IMR-90 (cell line): ENCODE data around the gene MCTP2. TPM values are rescaled to one million over a fixed set of nuclear protein-coding genes. Genes with fewer than 3 reads are reported as not detected.

Experiments used
- ATAC-seq: fragments of 200-7000 bp; cut with Tn5 transposase; 2 replicates; pipeline ENCODE4 v1.9.1; 2020; ENCODE audit warnings: low read depth, mild to moderate bottlenecking, moderate library complexity
- BruUV-seq: library from RNA; stranded (reverse); fragments of 400-500 nt; replicated peaks from 2 replicates; lab custom pipeline; 2021; lab: Mats Ljungman, UMichigan
- CTCF ChIA-PET: fragments of 300-600 bp; formaldehyde crosslinking; extraction: SDS; loops from one replicate; lab custom pipeline; 2021; ENCODE audit warnings: antibody characterized with exemption; lab: Yijun Ruan, JAX
- POLR2A ChIA-PET: fragments of 300-600 bp; sonication (Branson Sonifier 250); formaldehyde crosslinking; loops from one replicate; lab custom pipeline; 2022; ENCODE audit warnings: antibody characterized with exemption; ENCODE audit not compliant: unreplicated experiment; lab: Charles Lee
- DNase-seq: peaks from one replicate; pipeline ENCODE4 v3.0.0; 2013
- H2AFZ ChIP-seq: replicated peaks from 2 replicates; pipeline ENCODE3; 2013; ENCODE audit warnings: low read length, mild to moderate bottlenecking; ENCODE audit not compliant: poor library complexity
- H2AK5ac ChIP-seq: 2 replicates; pipeline ENCODE4 v1.6.1; 2013; ENCODE audit warnings: low read depth, low read length, inconsistent platforms
- H2AK9ac ChIP-seq: replicated peaks from 2 replicates; pipeline ENCODE3; 2013; ENCODE audit warnings: mild to moderate bottlenecking, low read depth, low read length, moderate library complexity; ENCODE audit not compliant: poor library complexity
- H2BK120ac ChIP-seq: 2 replicates; pipeline ENCODE4 v1.6.1; 2013; ENCODE audit warnings: low read depth, low read length, inconsistent platforms
- H2BK15ac ChIP-seq: 3 replicates; pipeline ENCODE4 v1.6.1; 2013; ENCODE audit warnings: low read depth, low read length, inconsistent platforms
- H2BK20ac ChIP-seq: 2 replicates; pipeline ENCODE4 v1.6.1; 2013; ENCODE audit warnings: low read depth, mild to moderate bottlenecking, inconsistent platforms, low read length, moderate library complexity
- H2BK5ac ChIP-seq: 2 replicates; pipeline ENCODE4 v1.6.1; 2013; ENCODE audit warnings: mild to moderate bottlenecking, low read depth, low read length, inconsistent platforms; ENCODE audit not compliant: poor library complexity, severe bottlenecking
- H3K14ac ChIP-seq: replicated peaks from 2 replicates; pipeline ENCODE4 v1.6.1; 2013; ENCODE audit warnings: low read depth, low read length, inconsistent platforms
- H3K18ac ChIP-seq: 2 replicates; pipeline ENCODE4 v1.6.1; 2013; ENCODE audit warnings: low read depth, low read length, control low read depth
- H3K23ac ChIP-seq: 2 replicates; pipeline ENCODE4 v1.6.1; 2013; ENCODE audit warnings: low read depth, low read length, inconsistent platforms
- H3K27ac ChIP-seq: 2 replicates; pipeline ENCODE4 v1.5.1; 2013; ENCODE audit warnings: mild to moderate bottlenecking, control low read depth, low read length; ENCODE audit not compliant: insufficient read depth
- H3K27me3 ChIP-seq: 2 replicates; pipeline ENCODE4 v1.6.1; 2013; ENCODE audit warnings: low read length; ENCODE audit not compliant: control insufficient read depth, insufficient read depth
- H3K36me3 ChIP-seq: 2 replicates; pipeline ENCODE4 v1.6.1; 2013; ENCODE audit warnings: low read length, mixed read lengths; ENCODE audit not compliant: control insufficient read depth, insufficient read depth
- H3K4ac ChIP-seq: 2 replicates; pipeline ENCODE4 v1.6.1; 2013; ENCODE audit warnings: low read depth, low read length, inconsistent platforms
- H3K4me1 ChIP-seq: 2 replicates; pipeline ENCODE4 v1.6.1; 2013; ENCODE audit warnings: low read length, mixed read lengths; ENCODE audit not compliant: control insufficient read depth, insufficient read depth
- H3K4me2 ChIP-seq: 2 replicates; pipeline ENCODE4 v1.6.1; 2013; ENCODE audit warnings: low read depth, mild to moderate bottlenecking, control low read depth, low read length, moderate library complexity
- H3K4me3 ChIP-seq: 2 replicates; pipeline ENCODE4 v1.5.1; 2013; ENCODE audit warnings: low read depth, mild to moderate bottlenecking, control low read depth, low read length, moderate library complexity; ENCODE audit not compliant: insufficient read depth
- H3K56ac ChIP-seq: 2 replicates; pipeline ENCODE4 v1.6.1; 2013; ENCODE audit warnings: low read length, inconsistent platforms; ENCODE audit not compliant: insufficient read depth; ENCODE audit errors: extremely low read depth
- H3K79me1 ChIP-seq, 2 experiments: 2 replicates each; pipeline ENCODE4 v1.6.1; 2013; ENCODE audit warnings: low read length in 2 of 2, inconsistent platforms in 1 of 2, low read depth in 1 of 2
- H3K9ac ChIP-seq: 2 replicates; pipeline ENCODE4 v1.6.1; 2013; ENCODE audit warnings: low read depth, low read length, control low read depth
- H3K9me1 ChIP-seq: 2 replicates; pipeline ENCODE4 v1.6.1; 2013; ENCODE audit warnings: low read length, inconsistent platforms; ENCODE audit not compliant: insufficient read depth
- H3K9me3 ChIP-seq: 2 replicates; pipeline ENCODE4 v1.6.1; 2013; ENCODE audit warnings: low read length; ENCODE audit not compliant: control insufficient read depth, insufficient read depth
- H4K20me1 ChIP-seq: 2 replicates; pipeline ENCODE4 v1.6.1; 2013; ENCODE audit warnings: low read length, inconsistent platforms; ENCODE audit not compliant: insufficient read depth
- H4K5ac ChIP-seq: 2 replicates; pipeline ENCODE4 v1.6.1; 2013; ENCODE audit warnings: mild to moderate bottlenecking, low read depth, low read length, control low read depth
- H4K8ac ChIP-seq, 2 experiments: 2 replicates each; pipeline ENCODE4 v1.6.1; 2013; ENCODE audit warnings: low read depth in 2 of 2, low read length in 2 of 2, control low read depth in 1 of 2, inconsistent platforms in 1 of 2
- H4K91ac ChIP-seq: 2 replicates; pipeline ENCODE4 v1.6.1; 2013; ENCODE audit warnings: low read depth, low read length, inconsistent platforms; ENCODE audit not compliant: insufficient read depth
- BHLHE40 ChIP-seq: fragments of 150-350 bp; IDR thresholded peaks from 2 replicates; pipeline ENCODE4 v1.6.1; 2016; ENCODE audit warnings: mild to moderate bottlenecking, low read depth, low read length
- CEBPB ChIP-seq: IDR thresholded peaks from 2 replicates; pipeline ENCODE4 v1.6.1; 2012; ENCODE audit warnings: low read depth, low read length, improper control_type of control experiment
- CHD1 ChIP-seq: IDR thresholded peaks from 2 replicates; pipeline ENCODE4 v1.6.1; 2012; ENCODE audit warnings: low read depth, low read length, improper control_type of control experiment
- CTCF ChIP-seq: conservative IDR thresholded peaks from 2 replicates; pipeline ENCODE4 v1.5.1; 2012; ENCODE audit warnings: mild to moderate bottlenecking, low read depth, low read length, improper control_type of control experiment
- ELK1 ChIP-seq: fragments of 150-350 bp; IDR thresholded peaks from 2 replicates; pipeline ENCODE4 v1.6.1; 2016; ENCODE audit warnings: low read depth, mild to moderate bottlenecking, low read length, moderate library complexity, borderline replicate concordance
- FOS ChIP-seq: fragments of 150-350 bp; IDR thresholded peaks from 2 replicates; pipeline ENCODE4 v1.6.1; 2016; ENCODE audit warnings: low read depth, low read length
- MAFK ChIP-seq: IDR thresholded peaks from 2 replicates; pipeline ENCODE4 v1.6.1; 2012; ENCODE audit warnings: low read depth, low read length, improper control_type of control experiment
- MAZ ChIP-seq: IDR thresholded peaks from 2 replicates; pipeline ENCODE4 v1.6.1; 2012; ENCODE audit warnings: low read depth, mild to moderate bottlenecking, low read length, improper control_type of control experiment, moderate library complexity, borderline replicate concordance
- MXI1 ChIP-seq: IDR thresholded peaks from 2 replicates; pipeline ENCODE4 v1.6.1; 2012; ENCODE audit warnings: low read depth, mild to moderate bottlenecking, low read length, moderate library complexity, borderline replicate concordance
- NFE2L2 ChIP-seq: fragments of 150-350 bp; IDR thresholded peaks from 2 replicates; pipeline ENCODE4 v1.6.1; 2016; ENCODE audit warnings: low read depth, mild to moderate bottlenecking, low read length
- POLR2A ChIP-seq: IDR thresholded peaks from 2 replicates; pipeline ENCODE4 v1.6.1; 2012; ENCODE audit warnings: mild to moderate bottlenecking, low read depth, low read length
- RAD21 ChIP-seq: IDR thresholded peaks from 2 replicates; pipeline ENCODE4 v1.6.1; 2012; ENCODE audit warnings: low read length, improper control_type of control experiment
- RCOR1 ChIP-seq: IDR thresholded peaks from 2 replicates; pipeline ENCODE4 v1.6.1; 2012; ENCODE audit warnings: mild to moderate bottlenecking, low read length, improper control_type of control experiment; ENCODE audit not compliant: insufficient replicate concordance
- RFX5 ChIP-seq: IDR thresholded peaks from 2 replicates; pipeline ENCODE4 v1.8.0; 2012; ENCODE audit warnings: low read depth, mild to moderate bottlenecking, low read length, moderate library complexity
- SMC3 ChIP-seq: fragments of 150-350 bp; IDR thresholded peaks from 2 replicates; pipeline ENCODE4 v1.6.1; 2016; ENCODE audit warnings: low read depth, mild to moderate bottlenecking, antibody characterized with exemption, low read length, moderate library complexity
- USF2 ChIP-seq: fragments of 150-350 bp; IDR thresholded peaks from 2 replicates; pipeline ENCODE4 v1.6.1; 2017; ENCODE audit warnings: mild to moderate bottlenecking, antibody characterized with exemption, low read length, low read depth
- WGBS, 2 experiments: methylation state at CpG; one replicate each; pipeline versions ENCODE4 v1.1.5 to v1.1.7; 2013; ENCODE audit warnings: missing lambda C conversion rate in 2 of 2; ENCODE audit not compliant: insufficient read length in 1 of 2; ENCODE audit errors: extremely low coverage in 2 of 2; 5-methylcytosine and 5-hydroxymethylcytosine counted together
- dilution Hi-C: fragments of 300-500 bp; cut with HindIII; formaldehyde crosslinking; loops from one replicate; pipeline ENCODE4 v1.14.3; 2018; ENCODE audit warnings: low sequenced_read_pairs; ENCODE audit not compliant: unreplicated experiment
- in situ Hi-C: fragments of 300-500 bp; cut with MboI; formaldehyde crosslinking; loops from 3 replicates; pipeline ENCODE4 v1.14.3; 2019; ENCODE audit warnings: low sequenced_read_pairs, inconsistent platforms, mixed read lengths
- intact Hi-C: fragments of 100-400 bp; cut with micrococcal nuclease; formaldehyde crosslinking; loops from 2 replicates; pipeline ENCODE4 v1.10.0; 2022
- polyA plus RNA-seq, 3 experiments: library from polyadenylated mRNA; depleted of rRNA; stranded (reverse); fragments of >200 nt; gene quantifications; 2 replicates each; pipeline ENCODE4 v1.2.3, GENCODE V29; 2012; ENCODE audit warnings: low replicate concordance in 1 of 3
- total RNA-seq: library from RNA; depleted of rRNA; stranded (reverse); fragments of >200 nt; gene quantifications from 2 replicates; pipeline ENCODE4 v1.2.3, GENCODE V29; 2012

MCTP2 gene
- total and polyA plus RNA-seq, 2 of the 4 experiments (the other 2 are of a cell fraction), result 5.1 to 9.9 TPM

- Histone ChIP-seq H3K4me1 (no peaks in the 10 kb centered on the region), H3K4me3 (no peak overlapping the region), H2BK15ac (no peak overlapping the region), H3K18ac (no peak overlapping the region), H3K79me1 (no peaks in the 10 kb centered on the region), H2BK120ac (no peak overlapping the region), H3K4ac (no peak overlapping the region), H3K9ac (no peak overlapping the region), H3K27me3 (no peaks in the 10 kb centered on the region), H4K5ac (no peak overlapping the region), H2AK5ac (no peak overlapping the region), H3K14ac (no peak overlapping the region), H2AK9ac (no peak overlapping the region), H3K9me3 (no peaks in the 10 kb centered on the region), H3K36me3 (no peaks in the 10 kb centered on the region), H3K27ac (no peak overlapping the region), H4K20me1 (no peaks in the 10 kb centered on the region), H2AFZ (no peak overlapping the region), H3K9me1 (no peaks in the 10 kb centered on the region), H2BK5ac (no peak overlapping the region), H3K4me2 (no peak overlapping the region), H3K23ac (no peak overlapping the region), H2BK20ac (no peak overlapping the region), H4K8ac (no peak overlapping the region), H3K56ac (no peak overlapping the region), H4K91ac (no peak overlapping the region)
- no CpG with 5 or more reads among the region's 7 CpGs for WGBS, 2 experiments
- DNase-seq (no peak), ATAC-seq (no peak)
- intact Hi-C loops, result no loop called here
- dilution Hi-C loops, result no loop called here
- POLR2A ChIA-PET, result no interaction called here
- no TSS peak for BruUV-seq
- in situ Hi-C loops, result no loop called here
- CTCF ChIA-PET, result no interaction called here
- TF ChIP-seq MXI1 (no peak), RFX5 (no peak), POLR2A (no peak), NFE2L2 (no peak), BHLHE40 (no peak), SMC3 (no peak), ELK1 (no peak), RCOR1 (no peak), CTCF (no peak), CHD1 (no peak), CEBPB (no peak), FOS (no peak), MAFK (no peak), USF2 (no peak), MAZ (no peak), RAD21 (no peak)
Measured at GRCh38 chr15:94445566-94446160, 214.3 kb downstream of the MCTP2 start.
